Upper lobe of right lung (tissue), 1 donor: ENCODE measurements around the gene SLC45A1. TPM values are rescaled to one million over a fixed set of nuclear protein-coding genes. Genes with fewer than 3 reads are reported as not detected.

Source experiments
- ATAC-seq: fragments of 200-7000 bp; cut with Tn5 transposase; one replicate; pipeline ENCODE4 v1.9.1; 2020; ENCODE audit warnings: mild to moderate bottlenecking, moderate library complexity
- DNase-seq: peaks from one replicate; pipeline ENCODE4 v3.0.0-alpha.2; 2020
- H3K27ac ChIP-seq: fragments of 200-600 bp; one replicate; pipeline ENCODE4 v1.8.0; 2022
- H3K27me3 ChIP-seq: fragments of 200-600 bp; one replicate; pipeline ENCODE4 v1.8.0; 2022; ENCODE audit warnings: mild to moderate bottlenecking
- H3K36me3 ChIP-seq: fragments of 200-600 bp; one replicate; pipeline ENCODE4 v1.8.0; 2022
- H3K4me1 ChIP-seq: fragments of 200-600 bp; one replicate; pipeline ENCODE4 v1.8.0; 2022
- H3K4me3 ChIP-seq: fragments of 200-600 bp; one replicate; pipeline ENCODE4 v1.8.0; 2022; ENCODE audit warnings: mild to moderate bottlenecking
- H3K9me3 ChIP-seq: fragments of 200-600 bp; one replicate; pipeline ENCODE4 v1.8.0; 2022
- CTCF ChIP-seq: fragments of 200-600 bp; IDR thresholded peaks from one replicate; pipeline ENCODE4 v1.8.0; 2022; ENCODE audit warnings: antibody characterized with exemption
- intact Hi-C: fragments of 100-400 bp; cut with DNase I; formaldehyde crosslinking; loops from one replicate; pipeline ENCODE4 v1.11.0; 2022
- total RNA-seq: library from RNA; stranded (reverse); fragmentation: NEBNext Ultra II Directional; extraction: Animal tissue kit (Norgen Biotek cat#: 25700); gene quantifications from one replicate; pipeline ENCODE4 v1.2.1, GENCODE V29; 2021
- donor health status: DM: no; HTN: yes; CAD: no; lungs with severe emphysema.

Gene SLC45A1
- total RNA-seq, 1 donor from 2014 or later: 1.9 TPM

GRCh38 chr1:8384088-8384487 is 66.2 kb downstream of the SLC45A1 start:
- H3K27ac ChIP-seq: no peak overlapping the region
- intact Hi-C loops: no loop called here
- H3K4me1 ChIP-seq: peaks cover 62% of the 10 kb centered on the region
- H3K27me3 ChIP-seq: no peaks in the 10 kb centered on the region
- H3K36me3 ChIP-seq: peaks cover 4% of the 10 kb centered on the region
- H3K4me3 ChIP-seq: no peak overlapping the region
- DNase-seq (no peak), ATAC-seq (no peak)
- no peak for TF ChIP-seq CTCF
- H3K9me3 ChIP-seq: no peaks in the 10 kb centered on the region

GRCh38 chr1:8384577-8384976 is 66.7 kb downstream of the SLC45A1 start:
- Histone ChIP-seq H3K27ac (no peak overlapping the region), H3K27me3 (no peaks in the 10 kb centered on the region), H3K4me1 (peaks cover 57% of the 10 kb centered on the region), H3K36me3 (peaks cover 9% of the 10 kb centered on the region), H3K9me3 (no peaks in the 10 kb centered on the region), H3K4me3 (no peak overlapping the region)
- no peak for TF ChIP-seq CTCF
- ATAC-seq (no peak), DNase-seq (no peak)
- intact Hi-C loops: no loop called here

- H3K9me3 ChIP-seq: no peaks in the 10 kb centered on the region
- H3K4me3 ChIP-seq: no peak overlapping the region
- H3K4me1 ChIP-seq: peaks cover 45% of the 10 kb centered on the region
- H3K27ac ChIP-seq: no peak overlapping the region
- intact Hi-C loops: no loop called here
- no peak for ATAC-seq
- DNase-seq: no peak
- H3K27me3 ChIP-seq: no peaks in the 10 kb centered on the region
- peaks cover 10% of the 10 kb centered on the region for H3K36me3 ChIP-seq
- TF ChIP-seq CTCF: no peak
These were observed 68.3 kb downstream of the SLC45A1 start for GRCh38 chr1:8386247-8386646.

GRCh38 chr1:8388732-8389562 is 71.0 kb downstream of the SLC45A1 start:
- Histone ChIP-seq H3K27ac (no peak overlapping the region), H3K4me3 (no peak overlapping the region), H3K9me3 (no peaks in the 10 kb centered on the region), H3K27me3 (no peaks in the 10 kb centered on the region), H3K36me3 (peaks cover 14% of the 10 kb centered on the region), H3K4me1 (peaks cover 19% of the 10 kb centered on the region)
- no peak for TF ChIP-seq CTCF
- ATAC-seq (no peak), DNase-seq (no peak)
- intact Hi-C loops: no loop called here

GRCh38 chr1:8389958-8390535 is 72.1 kb downstream of the SLC45A1 start:
- Histone ChIP-seq H3K36me3 (peaks cover 14% of the 10 kb centered on the region), H3K27ac (no peak overlapping the region), H3K9me3 (no peaks in the 10 kb centered on the region), H3K4me3 (no peak overlapping the region), H3K4me1 (peaks cover 21% of the 10 kb centered on the region), H3K27me3 (no peaks in the 10 kb centered on the region)
- DNase-seq (no peak), ATAC-seq (no peak)
- intact Hi-C loops: no loop called here
- no peak for TF ChIP-seq CTCF
